HG02852 (cell line): ENCODE results near the gene ITPR1.
"Not testable (repeated sequence)": the region's sequence is repeated elsewhere in the genome, so short reads cannot be mapped to it uniquely, and the experiment has no call there.

Experiments used
- ATAC-seq: cut with Tn5 transposase; IDR thresholded peaks from one replicate; pipeline ENCODE4 v1.9.1; 2021; ENCODE audit warnings: mild to moderate bottlenecking, moderate library complexity; ENCODE audit not compliant: unreplicated experiment

ITPR1 gene

DNA sequence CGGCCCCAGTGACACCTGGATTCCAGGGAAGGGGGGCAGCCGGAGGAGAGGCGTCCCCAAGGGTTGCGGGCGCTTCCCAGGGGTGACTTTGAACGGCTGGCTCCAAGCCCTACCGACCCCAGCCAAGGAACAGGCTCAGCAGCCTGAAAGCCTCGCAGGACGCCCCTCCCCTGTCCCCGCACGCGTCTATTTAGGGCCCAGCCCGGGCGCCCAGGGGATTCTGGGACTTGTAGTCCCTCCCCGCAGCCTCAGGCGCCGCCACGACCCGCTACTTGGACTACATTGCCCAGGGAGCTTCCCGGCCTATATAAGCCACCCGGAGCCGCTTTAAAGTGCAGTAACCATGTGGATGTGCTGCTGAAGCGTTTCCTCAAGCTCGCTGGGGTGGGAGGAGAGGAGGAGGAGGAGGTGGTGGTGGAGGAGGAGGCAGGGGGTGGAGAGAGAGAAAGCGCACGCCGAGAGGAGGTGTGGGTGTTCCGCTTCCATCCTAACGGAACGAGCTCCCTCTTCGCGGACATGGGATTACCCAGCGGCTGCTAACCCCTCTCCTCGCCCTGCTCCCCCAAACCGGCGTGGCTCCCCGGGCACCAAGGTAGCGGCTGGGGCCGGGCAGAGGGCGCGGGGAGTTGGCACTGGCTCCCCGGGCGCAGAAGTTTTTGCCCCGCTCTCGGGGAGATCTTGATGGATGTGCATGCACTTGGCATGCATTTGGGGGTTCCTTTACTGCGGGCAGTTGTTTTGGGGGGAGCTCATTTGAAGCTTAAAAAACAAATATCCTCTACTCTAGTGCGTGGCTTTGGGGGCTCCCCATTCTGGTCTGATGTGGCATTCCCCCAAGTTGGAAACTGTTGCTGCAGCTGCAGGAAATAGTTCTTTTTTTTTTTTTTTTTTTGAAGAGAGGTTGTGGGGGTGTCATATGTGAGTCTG, at the start of gene ITPR1:
ITPR1 (plus strand) TSS at position 335 of the 927 bp plus-strand sequence. CDS start 23,144 bp downstream, outside the sequence.
- peak; percentile 89 for ATAC-seq

DNA sequence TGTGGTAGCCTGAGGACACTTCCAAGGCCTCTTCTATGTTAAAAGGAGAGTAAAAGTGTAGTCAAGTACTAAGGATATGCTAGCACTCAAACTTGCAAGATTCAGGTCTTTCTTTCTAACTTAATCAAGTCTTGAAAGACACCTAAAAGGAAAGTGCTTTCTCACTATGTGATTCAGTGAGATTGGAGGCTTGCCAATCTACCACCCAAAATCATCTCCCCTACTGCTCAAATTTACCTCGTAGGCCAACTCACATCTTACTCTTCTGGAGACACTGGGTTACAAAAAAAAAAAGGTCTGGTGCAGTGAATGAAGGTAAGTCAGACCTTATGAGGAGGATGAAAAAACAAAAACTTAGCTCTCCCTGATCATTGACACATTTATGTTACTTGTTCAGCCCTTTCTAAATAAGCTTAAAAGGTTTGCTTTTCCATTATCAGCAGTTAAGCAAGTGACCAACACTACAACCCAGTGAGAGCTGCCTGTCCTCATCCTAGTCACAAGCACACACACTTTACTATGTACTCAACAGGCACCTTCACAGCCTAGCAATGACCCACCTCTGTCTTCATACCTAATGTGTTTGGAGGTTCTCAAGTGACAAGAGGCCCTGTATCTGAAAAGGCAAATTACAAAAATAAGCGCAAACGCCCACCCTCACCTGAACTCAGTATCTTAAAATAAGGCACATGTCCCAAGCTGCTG, 45.7 kb upstream of the ITPR1 start:
- ATAC-seq: no peak

DNA sequence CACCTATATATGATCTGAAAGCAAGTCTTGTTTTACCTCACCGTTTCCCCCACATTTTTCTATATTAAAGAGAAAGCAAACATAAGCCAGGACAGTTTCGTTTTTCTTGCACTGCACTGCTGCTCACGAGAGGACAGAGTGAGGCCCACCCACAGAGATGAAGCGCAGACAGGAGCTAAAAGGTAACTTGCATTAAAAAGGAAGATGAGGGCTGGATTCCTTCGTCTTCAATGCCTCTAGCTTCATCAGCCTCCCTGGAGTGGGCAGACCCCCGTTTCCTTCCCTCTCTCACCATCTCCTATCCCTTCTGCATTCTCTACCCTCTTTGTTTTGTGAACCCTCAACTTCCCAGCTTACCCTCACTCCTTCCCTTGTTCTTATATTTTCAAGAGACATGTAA, 45.0 kb upstream of the ITPR1 start:
- ATAC-seq: no peak

DNA sequence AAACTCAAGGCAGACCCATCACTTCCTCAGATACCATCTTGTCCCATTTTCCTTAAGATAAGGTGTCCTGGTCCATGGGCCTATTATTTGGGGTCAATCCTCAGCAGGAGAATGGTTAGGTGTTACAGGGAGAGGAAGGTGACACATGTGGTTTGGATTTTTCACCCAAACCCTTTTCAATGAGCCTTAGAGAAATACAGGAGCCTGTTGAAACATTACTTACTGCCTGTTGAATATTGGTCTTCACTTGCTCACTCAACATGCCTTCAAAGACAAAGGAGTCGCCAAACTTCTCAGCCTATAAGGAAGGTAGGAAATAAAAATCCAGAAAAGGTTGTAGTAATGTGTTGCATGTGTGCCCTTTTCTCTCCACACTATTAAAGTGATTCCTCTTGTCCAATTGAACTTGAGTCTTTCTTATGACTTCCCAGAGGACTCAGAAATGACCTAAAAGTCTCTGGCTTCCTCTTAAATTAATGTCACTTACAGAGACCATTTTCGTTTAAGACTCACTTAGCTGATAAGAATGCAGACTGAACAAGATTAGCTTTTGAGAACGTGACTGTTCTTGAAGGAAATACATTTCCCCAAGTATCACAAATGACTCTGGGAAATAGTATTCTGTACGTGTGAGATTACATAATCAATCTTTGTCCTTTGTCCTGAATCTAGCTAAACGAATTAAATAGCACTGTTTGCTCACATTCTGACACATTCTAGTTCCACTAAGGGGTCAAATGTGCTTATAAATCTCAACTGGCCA, 43.9 kb upstream of the ITPR1 start:
- ATAC-seq: no peak

DNA sequence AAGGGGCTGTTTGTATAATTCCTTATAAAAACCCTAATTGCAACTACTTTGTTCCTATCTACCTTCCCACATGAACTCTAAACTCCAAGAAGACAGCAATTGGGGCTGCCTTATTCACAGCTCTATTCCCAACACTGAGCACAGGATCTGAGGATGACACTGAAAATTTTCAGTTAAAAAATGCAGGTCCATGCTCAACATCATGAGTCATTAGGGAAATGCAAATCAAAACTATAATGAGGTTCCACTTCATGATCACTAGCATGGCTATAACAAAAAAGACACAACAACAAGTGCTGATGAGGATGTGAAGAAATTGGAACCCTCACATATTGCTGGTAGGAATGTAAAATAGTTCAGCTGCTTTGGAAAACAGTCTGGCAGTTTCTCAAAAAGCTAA, 39.0 kb upstream of the ITPR1 start:
- no peak for ATAC-seq

DNA sequence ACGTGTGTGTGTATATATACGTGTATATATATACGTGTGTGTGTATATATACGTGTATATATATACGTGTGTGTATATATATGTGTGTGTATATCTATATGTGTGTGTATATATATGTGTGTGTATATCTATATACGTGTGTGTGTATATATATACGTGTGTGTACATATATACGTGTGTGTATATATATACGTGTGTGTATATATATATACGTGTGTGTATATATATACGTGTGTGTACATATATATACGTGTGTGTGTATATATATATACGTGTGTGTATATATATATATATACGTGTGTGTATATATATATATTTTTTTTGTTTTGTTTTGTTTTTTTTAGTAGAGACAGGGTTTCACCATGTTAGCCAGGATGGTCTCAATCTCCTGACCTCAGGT, 36.4 kb upstream of the ITPR1 start:
- not testable (repeated sequence) for ATAC-seq

DNA sequence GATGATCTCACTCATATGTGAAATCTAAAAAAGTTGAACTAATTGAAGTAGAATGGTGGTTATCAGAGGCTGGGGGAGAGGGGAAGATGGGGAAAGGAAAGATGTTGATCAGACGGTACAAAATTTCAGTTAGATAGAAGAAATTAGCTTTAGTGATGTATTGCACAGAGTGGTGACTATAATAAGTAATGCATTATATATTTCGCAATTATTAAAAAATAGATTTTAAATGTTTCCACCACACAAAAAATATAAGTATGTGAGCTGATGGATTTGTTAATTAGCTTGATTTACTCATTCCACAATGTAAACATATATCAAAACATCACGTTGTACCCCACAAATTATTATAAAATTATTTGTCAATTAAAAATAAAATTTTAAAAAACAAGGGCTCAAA, 34.2 kb upstream of the ITPR1 start:
- ATAC-seq: no peak

DNA sequence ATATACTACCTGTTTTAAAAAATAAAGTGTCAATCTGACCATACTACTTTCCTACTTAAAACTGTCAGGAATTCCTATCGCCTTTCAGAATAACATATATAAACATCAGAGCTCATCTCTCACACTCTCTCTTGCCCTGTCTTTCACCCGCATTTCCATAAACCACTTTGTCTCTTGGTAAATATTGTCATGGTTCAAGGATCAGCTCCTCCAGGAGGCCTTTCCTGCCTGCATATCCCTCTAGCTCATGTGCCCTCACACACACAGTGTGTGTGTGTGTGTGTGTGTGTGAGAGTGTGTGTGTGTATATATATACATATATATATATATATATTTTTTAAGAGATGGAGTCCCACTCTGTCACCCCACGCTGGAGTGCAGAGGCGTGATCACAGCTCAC, 32.8 kb upstream of the ITPR1 start:
- ATAC-seq: no peak

DNA sequence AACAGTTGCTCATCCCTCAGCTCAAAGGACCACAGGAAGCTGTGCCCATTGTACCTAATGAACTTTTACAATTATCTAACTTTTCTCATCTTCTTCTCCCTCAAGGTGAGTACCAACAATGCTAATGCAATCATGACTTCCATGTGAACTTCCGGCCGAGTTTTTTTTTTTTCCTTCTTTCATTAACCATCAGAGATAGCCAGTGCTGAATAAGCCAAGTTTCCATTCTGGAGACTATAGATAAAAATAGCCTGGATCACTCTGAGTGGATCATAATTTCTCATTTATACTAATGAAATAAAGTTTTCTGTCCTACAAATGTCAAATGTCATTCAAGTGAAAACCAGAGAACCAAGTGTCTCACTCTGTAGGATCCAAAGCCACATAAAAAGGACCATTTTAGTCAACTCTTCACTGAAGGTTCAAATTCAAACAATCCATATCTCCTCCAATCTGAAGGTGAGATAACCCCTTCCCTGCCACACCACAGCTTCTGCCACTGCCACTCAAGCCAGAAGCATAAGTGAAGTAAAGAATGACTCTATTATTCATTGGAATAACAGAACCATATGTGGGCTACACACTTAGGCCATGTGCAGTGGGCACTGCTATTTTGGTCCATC, 31.6 kb upstream of the ITPR1 start:
- ATAC-seq: no peak

DNA sequence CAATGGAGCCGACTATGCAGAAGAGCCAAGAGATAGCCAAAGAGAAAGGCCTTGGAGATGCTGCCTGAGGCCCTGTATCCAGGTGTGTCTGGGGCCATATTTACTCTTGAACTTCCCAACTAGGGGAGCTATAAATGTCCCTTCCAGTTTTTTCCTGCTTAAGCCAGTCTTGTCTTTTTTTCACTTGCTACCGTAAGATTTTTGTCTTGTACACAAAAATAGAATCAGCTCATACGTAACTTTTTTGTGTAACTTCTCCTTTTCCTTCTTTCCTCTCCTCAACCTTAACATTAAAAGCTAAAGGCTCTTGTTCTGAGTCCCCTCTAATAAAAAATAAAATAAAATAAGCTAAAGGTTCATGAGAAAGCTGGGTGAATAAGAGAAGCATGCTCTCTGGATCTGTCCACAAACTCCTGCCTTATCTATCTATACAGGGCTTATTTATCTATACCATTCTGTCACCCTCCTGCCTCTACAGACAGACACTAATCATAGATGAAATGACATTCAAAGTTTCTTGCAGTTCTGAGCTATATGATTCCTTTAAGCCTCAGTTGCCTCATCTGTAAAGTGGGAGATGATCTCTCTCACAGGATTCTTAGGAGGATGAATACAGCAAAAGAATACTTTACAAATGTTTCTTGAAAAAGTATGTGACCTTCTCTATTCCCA, 30.6 kb upstream of the ITPR1 start:
- no peak for ATAC-seq

DNA sequence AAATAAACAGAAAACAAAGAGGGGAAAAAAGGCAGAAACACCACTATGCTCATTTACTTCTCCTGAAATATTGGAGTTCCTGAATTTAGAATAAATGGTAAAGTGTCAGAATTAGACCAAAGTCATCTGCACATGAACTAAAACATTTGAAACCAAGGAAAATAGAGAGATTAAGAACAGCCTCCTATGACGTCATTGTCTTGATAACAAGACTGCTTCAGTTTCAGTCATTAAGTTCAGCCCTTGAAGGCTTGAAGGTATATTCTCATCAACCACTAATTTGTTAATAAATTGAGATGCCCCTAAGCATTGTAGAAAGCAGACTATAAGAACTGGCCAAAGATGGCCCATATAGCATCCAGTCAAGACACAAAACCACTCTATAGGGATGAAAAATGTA, 28.6 kb upstream of the ITPR1 start:
- ATAC-seq: no peak

DNA sequence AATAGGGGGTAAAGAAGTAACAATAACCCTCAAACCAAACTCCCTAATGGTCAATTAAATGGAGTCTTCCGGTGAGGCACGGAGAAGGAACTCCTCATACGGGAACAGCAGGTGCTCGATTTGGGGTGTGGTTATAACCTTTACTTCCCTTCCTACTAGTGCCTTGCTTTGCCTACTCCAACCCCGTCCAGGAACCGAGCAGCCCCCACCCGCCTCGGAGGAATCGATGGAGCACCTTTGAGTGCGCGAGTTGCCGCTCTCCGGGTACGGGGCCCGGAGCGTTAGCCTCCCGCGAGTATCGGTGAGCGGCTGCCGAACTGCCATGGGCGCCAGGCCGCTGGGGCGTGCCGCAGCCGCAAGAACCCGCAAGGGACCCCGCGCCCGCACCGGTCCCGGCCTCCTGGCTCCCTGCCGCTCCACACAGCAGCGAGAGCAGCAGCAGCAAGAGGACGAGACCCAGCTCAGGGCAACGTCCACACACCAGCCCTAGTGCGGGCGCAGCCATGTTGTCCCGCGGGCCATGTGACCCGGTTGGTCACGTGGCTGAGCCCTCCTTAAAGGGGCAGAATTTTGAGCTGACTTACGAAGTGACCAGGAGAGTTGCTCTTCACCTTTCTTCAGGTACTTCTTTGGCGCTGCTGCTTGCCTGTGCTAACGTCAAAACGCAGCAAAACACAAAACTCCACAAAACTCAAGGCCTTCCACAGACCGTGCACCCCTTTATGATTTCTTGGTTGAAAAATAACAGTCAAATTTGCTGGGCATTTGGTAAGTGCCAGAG, 26.2 kb upstream of the ITPR1 start, which contains the start of gene SUMF1:
SUMF1 (minus strand) TSS at position 529 of the 781 bp plus-strand sequence; CDS start at position 505, 24 bp downstream.
- peak; percentile 100 for ATAC-seq

DNA sequence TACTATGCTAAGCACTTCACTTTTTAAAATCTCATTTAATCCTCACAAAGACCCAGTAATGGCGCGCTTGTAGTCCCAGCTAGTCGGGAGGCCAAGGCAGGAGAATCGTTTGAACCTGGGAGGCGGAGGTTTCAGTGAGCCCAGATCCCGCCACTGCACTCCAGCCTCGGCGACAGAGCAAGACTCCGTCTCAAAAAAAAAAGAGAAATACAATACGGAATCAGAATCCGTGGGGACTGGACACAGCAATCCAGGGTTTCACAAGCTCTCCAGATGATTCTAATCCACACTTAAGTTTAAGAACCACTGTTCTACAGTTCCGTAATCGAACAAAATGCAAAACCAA, 25.7 kb upstream of the ITPR1 start:
- no peak for ATAC-seq

DNA sequence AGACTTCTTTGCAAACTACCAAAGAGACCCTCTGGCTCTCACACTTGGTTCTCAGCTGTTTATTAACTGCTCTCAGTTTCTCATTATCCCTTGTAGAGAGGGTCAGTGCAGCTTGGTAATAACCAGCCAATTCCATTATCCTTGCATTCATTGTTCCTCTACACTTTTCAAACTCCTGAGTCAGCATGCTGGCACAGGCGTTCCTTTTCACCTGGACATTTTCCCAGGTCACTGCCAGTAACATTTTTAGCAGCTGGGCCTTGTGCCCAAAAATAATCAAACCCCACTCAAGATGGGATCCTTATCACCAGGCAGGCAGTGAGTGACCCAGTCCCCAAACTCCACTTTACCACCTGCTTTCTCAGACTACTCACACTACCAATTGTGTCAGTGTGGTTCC, 21.2 kb upstream of the ITPR1 start:
- ATAC-seq: no peak

DNA sequence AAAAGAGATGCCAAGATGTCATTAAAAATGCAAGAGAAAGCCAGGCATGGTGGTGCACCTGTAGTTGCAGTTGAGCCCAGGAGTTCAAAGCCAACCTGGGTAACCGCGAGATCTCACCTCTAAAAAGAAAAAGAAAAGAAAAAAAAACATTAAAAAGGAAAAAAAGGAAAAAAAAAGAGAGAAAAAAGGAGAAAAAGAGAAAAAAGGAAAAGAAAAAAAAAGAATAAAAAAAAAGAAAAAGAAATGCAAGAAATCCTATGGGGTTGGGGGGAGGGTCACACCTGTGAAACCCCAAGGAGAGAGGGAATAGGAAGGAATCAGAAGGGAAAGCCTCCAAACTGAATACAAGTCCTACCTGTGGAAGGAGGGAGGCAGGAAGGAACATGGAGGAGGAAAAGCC, 20.8 kb upstream of the ITPR1 start:
- ATAC-seq: no peak

DNA sequence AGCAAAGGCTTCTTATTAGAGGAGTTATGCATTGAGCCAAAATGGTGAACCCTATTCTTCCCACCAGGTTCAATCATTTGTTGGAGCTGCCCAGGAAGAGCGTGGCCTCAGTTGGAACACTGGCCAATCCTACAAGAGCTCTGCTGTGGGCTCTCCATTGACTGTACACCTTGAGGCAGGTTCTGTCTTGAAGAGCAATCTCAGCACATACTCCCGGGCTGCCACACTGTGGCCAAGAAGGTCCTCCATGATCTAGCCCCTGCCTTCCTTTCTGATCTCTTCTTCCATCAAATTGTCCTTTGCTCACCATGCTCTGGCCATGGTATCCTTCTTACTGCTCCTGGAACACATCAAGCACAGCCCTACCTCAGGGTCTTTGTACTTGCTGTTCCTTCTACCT, 20.4 kb upstream of the ITPR1 start:
- no peak for ATAC-seq

DNA sequence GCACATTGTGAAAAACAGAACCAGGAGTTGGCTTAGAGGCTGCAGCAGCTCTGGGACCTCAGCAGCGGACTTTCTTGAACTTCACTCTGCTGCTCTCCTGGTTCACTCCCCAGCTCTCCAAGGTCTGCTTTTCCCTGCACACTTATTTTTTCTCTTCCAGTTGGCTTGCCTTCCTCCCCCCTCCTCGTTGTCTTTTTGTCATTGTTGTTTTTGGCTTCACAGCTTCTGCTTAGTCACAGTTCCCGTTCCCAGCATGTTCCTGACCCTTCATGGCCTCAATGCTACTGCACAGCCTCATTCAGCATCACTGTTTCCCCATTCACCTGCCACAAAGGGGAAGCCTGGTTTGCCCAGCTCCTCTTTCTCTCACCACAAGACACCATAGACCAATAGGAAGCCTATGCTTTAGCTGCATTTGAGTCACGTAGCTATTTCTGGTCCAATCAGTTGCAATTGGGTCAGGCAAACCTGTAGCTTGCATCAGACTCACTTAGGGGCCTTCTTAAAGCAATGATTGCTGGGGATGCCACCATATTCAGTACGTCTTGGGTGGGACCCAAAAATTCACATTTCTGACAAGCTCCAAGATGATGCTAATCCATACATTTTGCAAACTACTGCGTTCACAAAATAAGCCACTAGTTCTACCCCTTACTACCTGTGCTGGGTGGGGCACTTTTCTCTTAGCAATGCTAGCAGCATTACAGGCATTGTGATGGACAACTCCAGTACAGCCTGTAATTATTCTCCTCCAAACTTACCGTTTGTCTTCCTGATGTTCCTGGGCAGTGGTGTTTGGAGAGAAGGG, 18.3 kb upstream of the ITPR1 start:
- ATAC-seq: peak; percentile 60

DNA sequence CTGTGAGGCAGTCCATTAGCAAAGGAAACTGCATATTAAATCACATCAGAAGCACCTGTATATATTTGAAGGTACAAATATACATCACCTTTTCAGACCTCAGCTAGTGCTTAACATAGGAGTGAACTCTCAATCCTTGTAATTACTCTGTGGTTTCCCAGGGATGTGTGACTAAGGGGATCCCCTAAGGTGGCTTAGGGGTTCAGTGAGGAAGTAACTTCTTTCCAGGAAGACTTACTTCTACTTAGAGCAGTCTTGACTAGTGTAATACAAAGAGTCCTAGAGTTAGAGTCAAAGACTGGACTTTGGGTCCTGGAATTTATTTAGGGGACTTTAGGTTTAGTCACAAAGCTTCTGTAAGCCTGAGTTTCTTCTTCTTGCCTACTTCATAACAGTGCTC, 17.3 kb upstream of the ITPR1 start:
- ATAC-seq: no peak

DNA sequence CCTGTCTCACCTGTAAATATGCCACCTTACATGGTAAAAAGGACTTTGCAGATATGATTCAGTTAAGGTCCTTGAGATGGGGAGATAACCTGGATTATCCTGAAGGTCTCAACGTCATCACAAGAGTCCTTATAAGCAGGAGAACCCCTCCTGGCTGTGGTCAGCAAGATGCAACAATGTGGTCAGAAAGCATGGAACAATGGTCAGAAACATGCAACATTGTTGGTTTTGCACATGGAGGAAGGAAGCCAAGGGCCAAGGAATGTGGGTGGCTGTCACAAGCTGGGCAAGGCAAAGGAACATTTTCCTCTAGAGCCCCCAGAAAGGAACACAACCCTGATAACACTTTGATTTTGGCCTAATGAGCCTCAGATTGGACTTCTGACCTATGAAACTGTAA, 16.7 kb upstream of the ITPR1 start:
- no peak for ATAC-seq
